Kidney capillary endothelial cell (primary cell): ENCODE data around the gene KRT33B.
"Not testable (repeated sequence)": the region's sequence is repeated elsewhere in the genome, so short reads cannot be mapped to it uniquely, and the experiment has no call there.

ENCODE experiments used
- DNase-seq: peaks from one replicate; pipeline ENCODE4 v3.0.0-alpha.2; 2018; ENCODE audit warnings: low spot score

Gene KRT33B

DNA sequence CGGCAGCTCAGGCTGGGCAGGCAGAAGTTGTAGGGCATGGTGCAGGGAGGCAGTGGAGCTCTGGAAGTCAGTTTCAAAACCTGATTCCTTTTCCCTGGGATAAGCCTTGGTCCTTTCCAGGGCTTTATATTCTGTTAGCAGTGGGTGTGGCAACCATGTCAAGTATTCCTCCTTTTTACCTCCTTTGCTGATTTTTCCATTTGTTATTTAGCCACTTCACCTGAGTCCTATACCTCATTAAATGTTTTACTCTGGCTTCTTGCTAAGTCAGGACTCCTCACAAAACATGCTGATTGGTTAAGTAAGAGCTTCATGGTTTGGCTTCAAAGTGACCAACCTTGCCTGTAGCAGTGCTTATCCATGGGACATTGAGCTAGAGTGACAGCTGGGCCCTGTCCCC lies at the start of gene KRT33B:
Gene KRT33B (minus strand): TSS at position 101 of the 400 bp plus-strand sequence. CDS start 63 bp downstream, at position 38.
- DNase-seq: no peak

DNA sequence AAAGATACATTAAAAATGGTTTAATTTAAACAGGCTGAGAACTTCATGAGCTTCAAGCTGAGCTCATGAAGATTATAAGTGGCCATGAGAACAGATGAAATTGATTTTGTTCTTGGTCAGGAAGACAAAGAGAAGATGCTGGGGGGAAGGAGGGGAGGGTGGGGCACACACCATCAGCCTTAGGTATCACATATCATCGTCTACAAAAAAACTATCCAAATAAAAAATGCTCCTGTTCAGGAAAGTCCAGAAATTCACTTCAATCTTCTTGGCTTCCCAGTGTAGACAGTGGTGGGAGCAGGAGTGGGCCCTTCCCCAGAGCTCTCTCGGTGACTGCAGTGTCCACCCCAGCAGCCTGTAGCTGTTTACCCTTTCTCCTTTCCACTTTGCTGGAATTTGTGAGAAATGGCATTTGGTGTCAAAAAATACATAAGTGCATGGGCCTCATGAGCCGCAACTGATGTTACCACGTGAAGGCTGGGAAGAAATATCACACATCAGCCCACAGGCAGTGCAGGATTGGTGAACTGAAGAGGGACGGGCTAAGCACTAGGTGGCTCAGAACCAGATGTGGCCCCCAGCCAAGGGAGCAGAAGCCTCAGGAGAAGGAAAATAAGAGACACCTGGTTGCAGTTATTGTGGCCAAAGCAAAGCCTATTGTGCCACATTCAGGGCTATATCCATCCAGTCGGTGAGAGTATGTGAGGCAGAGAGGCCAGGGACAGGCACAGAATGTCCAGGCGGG lies 48.7 kb upstream of the KRT33B start:
- DNase-seq: no peak

DNA sequence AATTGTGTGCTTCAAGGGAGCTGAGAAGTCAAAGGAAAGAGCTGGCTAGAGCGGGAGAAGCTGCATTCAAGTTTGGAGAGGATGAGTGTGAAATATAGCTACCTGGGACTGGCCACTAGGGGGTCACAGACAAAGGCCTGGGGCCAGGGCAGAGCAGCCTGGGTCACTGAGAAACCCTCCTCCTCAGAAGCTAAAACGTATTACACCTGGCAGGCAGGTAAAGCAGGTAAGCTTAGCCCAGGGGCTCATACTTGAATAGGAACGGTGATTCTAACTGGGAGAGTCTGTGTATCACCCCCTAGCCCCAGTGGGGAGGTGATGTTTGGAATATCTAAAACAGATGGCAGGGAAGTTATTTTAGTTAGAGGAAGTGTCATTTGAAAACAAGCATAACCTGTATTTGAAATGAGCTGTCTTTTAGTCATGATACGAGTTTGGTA lies 48.0 kb upstream of the KRT33B start:
- DNase-seq: no peak

DNA sequence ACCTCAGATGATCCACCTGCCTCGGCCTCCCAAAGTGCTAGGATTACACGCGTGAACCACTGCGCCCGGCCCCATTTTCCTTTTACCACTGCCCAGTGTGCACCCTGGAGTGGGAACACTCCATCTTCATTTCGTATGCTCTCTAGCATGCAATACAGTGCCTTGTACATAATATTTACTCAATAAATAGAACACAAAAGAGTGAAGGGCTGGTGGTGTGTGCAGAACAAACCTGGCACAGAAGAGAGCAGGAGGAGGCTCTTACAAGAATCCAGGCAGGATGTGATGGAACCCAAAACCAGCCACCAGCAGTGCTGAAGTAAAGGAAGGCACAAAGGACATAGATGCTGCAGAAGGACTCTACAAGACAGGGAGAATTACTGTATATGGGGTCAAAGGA lies 47.5 kb upstream of the KRT33B start:
- no peak for DNase-seq

DNA sequence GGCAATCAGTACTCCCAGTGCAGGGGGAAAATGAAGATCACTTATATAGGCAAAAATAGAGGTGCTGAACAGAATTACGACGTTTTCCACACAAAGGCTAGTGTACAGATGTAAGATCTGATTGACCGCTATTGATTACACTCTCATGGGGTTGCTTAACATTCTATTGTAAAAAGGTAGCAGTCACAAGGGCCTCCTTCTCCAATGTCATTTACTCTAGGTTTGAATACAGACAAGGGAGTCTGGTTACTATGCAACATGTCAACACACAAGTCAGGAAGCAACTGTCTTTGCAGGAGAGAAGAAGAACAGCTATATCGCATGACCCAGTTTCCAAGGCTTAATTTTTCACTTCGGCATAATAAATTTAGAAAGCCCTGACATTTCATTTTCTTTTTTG lies 46.9 kb upstream of the KRT33B start:
- no peak for DNase-seq

DNA sequence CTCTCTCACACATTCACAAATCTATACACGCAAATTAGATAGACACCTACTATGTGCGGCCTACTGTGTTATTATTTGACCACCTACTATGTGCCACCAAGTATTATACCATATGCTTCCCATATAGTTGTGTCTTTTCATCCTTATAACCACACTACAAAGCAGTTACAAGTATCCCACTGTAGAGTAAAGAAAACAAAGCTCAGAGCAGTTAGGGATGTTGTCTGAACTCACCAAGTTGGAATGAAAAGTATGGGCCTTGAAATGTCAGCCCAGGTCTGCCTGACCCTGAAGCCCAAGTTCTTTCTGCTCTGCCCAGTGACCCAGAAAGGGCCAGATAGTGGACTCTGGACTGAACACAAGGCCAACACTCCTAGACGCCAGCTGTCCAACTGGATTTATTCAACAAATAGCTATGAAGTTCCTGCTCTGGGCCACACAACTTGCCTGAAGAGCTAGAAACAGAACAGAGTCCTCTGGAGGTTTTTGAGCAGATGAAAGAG lies 46.3 kb upstream of the KRT33B start:
- DNase-seq: no peak

DNA sequence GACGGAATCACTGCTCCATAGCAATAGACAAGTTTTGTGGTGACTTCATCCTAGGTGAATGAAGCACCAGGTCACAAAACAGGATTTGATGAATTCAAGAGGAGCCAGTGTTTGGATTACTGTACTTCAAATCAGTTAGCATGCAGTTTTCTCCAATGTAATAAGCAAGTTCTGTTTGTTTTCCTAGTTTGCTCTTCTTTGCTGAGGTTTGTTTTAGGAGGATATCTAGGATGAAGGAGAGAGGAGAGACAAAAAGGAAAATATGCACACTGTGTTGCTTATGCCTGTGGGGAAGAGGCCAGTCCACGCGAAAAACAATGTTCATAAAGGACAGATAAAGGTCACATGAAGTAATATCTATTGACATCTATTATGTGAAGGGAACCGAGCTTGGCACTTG lies 45.8 kb upstream of the KRT33B start:
- no peak for DNase-seq

DNA sequence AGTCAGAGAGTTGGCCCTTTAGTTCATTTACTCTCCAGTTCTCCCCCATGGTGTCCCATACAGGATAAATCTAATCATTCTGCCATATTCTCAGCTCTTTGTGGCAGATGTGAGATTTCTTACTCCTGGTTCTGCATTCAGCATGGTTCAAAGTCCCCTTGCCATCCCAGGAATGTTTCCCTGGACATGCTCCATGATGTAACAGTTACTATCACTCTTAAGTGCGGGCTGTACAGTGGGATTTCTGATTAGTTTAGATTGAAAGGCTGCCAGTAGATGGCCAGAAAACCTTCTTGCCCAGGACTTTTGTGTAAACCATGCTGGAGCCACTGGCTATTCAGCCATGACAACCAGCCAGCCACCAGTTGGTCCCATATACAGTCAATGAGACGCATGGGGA lies 44.4 kb upstream of the KRT33B start:
- DNase-seq: no peak

DNA sequence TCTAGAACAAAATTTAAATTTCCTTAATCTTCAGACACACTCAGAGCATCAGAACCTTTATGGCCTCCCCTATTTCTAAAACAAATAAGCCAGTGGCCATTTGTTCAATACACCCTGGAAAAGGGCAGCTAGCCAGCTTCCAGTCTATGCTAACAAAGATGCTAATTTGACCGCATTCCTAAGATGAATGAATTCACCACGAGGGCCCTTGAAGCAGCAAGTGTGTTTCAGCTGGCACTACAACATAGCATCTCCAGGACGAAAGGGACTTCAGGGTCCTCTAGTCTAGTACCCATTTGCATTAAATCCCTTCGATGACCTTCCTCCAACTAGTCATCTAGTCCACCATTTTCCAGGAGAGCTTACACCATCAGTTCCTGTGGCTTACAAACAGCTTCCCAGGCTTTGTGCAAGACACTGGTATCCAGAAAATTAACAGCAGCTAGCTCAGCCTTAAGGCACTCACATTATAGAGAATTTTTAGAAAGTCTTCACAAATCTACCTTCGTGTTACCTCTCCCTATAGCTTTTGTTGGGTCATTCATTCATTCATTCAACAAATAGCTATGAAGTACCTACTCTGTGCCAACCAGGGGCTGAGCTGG lies 43.8 kb upstream of the KRT33B start:
- no peak for DNase-seq

DNA sequence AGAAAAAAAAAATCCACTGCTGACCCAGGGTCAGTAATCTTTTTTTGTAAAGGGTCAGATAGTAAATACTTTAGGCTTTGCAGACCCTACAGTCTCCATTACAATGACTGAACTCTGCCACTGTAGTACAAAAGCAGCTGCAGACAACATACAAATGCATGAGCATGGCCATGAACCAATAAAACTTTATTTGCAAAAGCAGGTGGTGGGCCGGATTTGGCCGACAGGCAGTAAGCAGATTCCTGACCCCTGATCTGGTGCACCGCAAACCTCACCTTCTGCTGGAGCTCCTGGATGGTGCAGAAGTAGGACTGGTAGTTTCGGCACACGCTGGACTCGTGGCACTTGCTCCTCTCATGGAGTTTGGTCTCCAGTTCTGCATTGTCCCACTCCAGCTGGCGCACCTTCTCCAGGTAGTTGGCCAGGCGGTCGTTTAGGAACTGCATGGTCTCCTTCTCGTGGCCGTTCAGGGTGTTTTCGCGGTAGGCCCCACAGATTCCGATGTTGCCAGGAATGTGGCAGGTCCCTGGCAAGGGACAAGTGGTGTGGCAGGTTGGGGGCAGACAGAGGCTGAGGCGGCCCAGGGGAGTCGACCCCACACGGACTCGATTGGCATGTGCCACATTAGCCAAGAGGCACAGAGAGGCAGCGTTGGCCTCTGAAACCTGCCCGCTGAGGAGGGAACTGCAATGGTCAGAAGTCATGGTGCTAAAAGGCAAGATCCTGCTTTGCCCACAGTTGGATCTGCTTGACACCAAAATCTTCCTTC lies 41.6 kb upstream of the KRT33B start:
- no peak for DNase-seq

DNA sequence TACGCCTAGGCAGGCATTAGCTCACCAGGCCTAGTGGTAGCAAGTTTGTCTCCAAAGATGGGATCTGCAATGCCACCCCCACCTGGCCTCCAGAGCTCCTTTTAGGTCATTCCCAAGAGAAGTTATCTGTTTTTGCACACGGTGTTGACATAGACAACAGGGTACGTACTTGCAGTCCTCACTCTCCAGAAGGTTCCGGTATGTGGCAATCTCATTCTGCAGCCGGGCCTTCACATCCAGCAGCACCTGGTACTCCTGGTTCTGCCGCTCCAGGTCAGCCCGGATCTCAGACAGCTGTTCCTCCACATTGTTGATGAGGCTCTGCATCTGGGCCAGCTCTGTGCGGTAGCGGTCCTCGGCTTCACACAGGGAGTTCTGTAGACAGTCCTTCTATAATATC lies 37.6 kb upstream of the KRT33B start:
- no peak for DNase-seq

DNA sequence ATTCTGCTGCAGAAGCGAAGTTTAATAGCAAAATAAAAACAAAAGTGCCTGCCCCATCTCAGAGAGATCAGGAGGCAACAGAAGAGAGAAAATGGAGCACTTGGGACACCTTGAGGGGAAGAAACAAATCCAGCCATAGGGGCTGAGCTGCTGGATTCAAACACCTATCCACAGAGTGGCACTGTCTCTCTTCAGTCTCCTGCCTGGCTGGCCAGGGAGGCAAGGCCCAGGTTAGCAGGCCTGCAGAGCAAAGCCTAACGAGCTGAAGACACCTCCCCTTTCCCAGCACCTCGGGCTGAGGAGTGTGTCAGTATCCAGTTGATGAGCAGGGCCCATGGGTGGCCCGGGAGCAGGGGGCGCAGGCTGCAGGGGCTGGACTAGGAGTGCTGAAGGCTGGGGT lies 36.6 kb upstream of the KRT33B start:
- DNase-seq: no peak

DNA sequence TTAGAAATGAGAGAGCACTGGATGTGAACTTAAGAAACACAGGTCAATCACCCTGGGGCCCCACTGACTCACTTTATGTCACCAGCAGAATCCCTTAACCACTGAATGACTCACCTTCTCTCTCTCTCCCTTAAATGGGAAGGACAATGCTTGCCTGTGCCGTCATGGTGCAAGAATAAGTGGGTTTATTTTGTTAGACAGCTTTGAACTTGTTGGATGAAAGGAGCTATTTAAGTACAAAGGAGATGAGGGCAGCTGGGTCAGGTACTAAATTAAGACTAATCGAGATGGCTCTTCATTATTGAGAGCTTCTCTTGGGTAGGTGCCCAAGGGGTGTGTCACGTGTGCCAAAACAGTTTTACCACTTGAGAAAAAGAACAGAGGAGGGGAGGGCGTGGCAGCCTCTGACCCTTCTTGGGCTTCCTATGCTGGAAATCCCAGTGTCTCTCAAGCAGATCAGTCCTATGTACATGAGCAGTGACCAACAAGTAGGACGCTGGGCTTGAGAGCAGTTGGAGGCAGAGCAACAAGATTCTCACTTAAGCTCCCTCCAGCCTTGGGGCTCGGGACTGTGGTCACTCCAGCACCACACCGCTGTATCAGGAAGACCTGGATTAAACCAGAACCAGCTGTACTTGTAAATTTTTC lies 34.5 kb upstream of the KRT33B start:
- peak; percentile 80 for DNase-seq

DNA sequence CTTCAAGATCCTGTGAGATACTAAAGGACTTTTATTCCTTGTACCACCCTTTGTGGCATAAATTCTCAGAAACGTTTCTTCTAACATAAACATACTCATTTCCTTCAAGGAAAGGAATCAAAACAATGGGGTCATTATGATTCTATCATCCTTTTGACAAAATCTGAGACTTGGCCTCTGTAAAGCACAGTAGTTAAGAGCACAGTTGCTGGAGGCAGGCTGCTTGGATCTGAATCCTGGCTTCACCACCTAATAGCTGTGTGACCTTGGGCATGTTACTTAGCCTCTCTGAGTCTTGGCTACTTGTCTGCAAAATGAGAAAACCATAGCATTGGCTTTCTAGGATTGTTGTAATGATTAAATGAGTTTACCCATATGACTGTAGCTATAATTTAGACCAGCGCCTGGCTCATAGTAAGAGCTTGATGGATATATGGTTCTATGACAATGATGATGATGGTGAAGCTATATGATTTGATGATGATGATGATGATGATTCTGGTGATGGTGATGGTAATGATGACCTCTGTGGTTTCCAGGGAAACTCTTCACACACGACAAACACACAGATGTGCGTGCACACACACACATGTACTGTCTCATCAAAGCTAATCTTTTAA lies 33.9 kb upstream of the KRT33B start:
- peak; percentile 26 for DNase-seq

DNA sequence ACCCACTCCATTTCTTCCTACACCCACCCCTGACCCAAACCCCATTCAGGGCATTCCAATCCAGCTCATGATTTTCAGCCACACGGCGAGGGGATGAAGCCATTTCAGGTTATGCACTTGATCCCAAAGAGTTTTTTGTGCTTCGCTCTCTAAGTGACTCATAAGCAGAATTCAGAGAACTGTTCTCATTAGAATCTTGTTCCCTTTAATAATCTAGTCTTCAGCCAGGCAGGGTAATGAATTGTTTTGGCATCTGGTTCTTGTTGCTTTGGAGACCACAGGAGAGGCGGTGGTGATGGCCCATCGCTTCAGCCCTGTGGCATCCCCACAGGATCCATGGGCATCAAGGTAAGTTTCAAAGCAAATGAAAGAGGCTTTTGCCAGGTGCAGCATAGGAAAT lies 32.5 kb upstream of the KRT33B start:
- DNase-seq: no peak

DNA sequence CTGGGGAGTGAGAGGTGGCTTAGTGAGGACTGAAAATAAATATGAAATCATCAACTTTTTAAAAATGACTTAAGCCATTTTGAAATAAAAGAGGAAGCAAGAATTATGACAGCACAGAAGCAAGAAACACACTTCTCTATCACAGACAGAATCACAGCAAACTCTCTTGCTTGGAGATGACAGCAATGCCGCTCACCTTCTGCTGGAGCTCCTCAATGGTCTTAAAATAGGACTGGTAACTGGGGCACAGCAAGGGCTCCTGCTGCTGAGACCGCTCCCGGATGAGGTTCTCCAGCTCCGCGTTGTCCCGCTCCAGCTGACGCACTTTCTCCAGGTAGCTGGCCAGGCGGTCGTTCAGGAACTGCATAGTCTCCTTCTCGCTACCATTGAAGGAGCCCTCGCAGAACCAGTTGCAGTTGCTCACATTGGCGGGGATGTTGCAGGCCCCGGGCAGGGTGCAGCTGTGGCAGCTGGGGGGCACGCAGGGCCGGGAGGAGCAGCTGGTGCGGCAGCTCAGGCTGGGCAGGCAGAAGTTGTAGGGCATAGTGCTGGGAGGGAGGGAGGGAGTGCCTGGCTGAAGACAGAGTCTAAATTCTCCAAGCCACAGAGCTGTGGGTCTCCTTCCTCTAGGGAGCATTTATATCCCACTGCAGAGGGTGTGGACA lies 27.5 kb upstream of the KRT33B start, which contains the start of gene KRT31:
Gene KRT31 (minus strand): TSS at position 613 of the 665 bp plus-strand sequence. CDS start 69 bp downstream, at position 544.
- no peak for DNase-seq

DNA sequence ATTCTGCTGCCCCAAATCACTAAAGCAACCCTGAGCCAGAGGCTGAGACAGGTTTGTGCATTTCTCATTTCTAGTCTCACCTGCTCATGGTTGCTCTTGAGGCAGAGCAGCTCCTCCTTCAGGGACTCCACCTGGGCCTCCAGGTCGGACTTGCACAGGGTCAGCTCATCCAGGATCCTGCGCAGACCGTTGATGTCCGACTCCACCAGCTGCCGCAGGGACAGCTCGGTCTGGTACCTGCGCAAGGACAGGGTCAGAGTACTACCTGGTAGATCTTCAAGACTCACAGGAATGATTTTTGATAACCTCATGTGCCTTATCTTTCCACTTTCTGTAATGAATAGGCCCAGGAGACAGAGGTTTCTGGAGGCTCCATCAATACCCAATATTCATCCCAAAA lies 26.7 kb upstream of the KRT33B start:
- DNase-seq: no peak

DNA sequence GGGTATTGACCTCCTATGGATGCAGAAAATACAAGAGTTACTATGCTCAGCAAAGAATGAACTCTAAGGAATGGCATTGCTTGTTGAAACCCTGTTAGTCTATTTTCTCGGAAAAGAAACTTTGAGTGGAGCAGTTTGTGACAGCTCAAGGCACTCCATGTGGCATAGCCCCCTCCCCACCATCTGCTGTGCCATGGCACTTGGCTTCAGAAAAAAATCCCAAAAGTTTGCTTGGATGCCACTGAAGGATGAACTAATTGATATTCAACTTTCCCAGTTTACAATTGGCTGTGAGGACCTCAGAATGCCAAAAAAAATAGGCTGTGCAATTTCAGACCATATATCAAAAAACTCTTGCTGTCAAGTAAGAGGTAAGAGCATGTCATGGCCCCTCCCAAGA lies 26.0 kb upstream of the KRT33B start:
- no peak for DNase-seq

DNA sequence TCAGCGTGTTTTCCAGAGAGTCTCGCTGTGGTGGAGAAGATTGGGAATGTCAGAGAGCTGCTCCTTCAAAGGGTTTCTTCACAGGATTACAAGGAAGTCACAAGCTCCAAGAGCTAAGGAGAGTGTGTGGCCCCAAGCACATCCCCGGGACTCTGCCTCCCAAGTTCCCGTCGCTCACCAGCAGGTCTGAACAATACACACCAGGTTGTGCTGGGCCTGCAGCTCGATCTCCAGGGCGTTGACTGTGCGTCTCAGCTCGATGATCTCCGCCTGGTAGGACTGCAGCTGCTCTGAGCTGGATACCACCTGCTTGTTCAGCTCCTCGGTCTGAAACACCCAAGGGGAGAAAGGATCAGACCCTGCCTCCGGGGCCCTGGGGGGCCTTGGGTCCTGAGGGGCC lies 25.4 kb upstream of the KRT33B start:
- DNase-seq: not testable (repeated sequence)

DNA sequence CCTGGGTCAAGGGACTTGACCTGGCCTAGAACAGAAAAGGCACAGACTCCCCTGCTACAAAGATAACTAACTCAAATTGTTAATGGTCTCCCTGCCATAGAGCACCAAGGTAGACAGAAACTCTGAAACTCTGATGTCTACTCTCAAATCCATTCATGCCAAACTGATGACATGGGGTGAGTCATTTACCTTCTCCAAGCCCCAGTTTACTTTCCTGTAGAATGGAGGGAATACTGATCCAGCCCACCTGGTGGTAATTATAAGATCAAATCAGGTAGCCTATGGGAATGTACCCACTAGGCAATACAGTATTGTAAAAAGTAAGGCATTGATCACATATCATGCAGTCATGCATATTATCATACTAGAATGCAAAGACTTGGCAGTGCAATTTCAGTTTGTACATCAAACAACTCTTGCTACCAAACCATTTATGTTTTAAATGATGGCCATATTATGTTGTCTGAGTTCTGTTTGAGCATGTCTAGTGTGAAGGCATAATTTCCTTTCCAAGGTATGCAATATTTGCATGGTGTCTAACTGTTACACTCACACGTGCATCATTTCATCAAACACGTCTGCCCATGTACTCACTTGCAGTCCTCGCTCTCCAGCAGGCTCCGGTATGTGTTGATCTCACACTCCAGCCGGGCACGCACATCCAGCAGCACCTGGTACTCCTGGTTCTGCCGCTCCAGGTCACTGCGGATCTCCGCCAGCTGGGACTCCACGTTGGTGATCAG lies 24.8 kb upstream of the KRT33B start:
- DNase-seq: no peak

DNA sequence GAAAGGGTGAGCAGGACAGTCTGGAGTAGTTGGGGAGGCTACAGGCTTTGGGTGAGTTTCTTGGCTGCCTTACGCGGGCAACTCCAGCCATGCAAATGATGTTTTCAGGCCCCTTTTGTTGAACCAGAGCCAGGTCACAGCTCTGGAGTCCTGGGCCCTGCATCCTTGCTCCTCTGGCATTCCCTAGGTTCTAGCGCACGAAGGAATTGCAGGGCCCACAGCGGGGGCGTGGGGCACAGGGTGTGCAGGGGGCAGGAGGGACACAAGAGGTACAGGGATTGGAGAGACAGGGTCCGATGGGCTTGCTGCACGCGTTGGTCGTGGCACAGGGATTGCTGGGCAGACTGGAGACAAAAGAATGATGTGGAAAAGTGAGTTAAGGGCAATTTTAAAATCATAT lies 24.2 kb upstream of the KRT33B start:
- DNase-seq: no peak
